ENCODE results near the gene FAF2. TPM values are rescaled to one million over a fixed set of nuclear protein-coding genes. Genes with fewer than 3 reads are reported as not detected.

FAF2 gene
- total and polyA plus RNA-seq, 10 of the 15 experiments (the other 5 are each of a cell fraction or from before 2014, with no cell fraction given), result 19.0 to 45.1 (median 35.6) TPM

- no peak for TF ChIP-seq PRDM15 (CRISPR knock-in tag; IDR thresholded peaks at IDR 0.05)
- no peak; the same call in 1 of the 2 replicates for TF ChIP-seq LARP7 (IDR thresholded peaks at IDR 0.05)
- no peak for TF ChIP-seq CBX3 (IDR thresholded peaks at IDR 0.05; ENCODE audit: borderline replicate concordance, low read depth)
- no peak for TF ChIP-seq RB1 (IDR thresholded peaks at IDR 0.05; ENCODE audit: borderline replicate concordance)
- TF ChIP-seq, protein P1, sequence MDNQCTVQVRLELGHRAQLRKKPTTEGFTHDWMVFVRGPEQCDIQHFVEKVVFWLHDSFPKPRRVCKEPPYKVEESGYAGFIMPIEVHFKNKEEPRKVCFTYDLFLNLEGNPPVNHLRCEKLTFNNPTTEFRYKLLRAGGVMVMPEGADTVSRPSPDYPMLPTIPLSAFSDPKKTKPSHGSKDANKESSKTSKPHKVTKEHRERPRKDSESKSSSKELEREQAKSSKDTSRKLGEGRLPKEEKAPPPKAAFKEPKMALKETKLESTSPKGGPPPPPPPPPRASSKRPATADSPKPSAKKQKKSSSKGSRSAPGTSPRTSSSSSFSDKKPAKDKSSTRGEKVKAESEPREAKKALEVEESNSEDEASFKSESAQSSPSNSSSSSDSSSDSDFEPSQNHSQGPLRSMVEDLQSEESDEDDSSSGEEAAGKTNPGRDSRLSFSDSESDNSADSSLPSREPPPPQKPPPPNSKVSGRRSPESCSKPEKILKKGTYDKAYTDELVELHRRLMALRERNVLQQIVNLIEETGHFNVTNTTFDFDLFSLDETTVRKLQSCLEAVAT (IDR thresholded peaks at IDR 0.05), result no peak
- TF ChIP-seq NKRF (conservative IDR thresholded peaks at IDR 0.05), result no peak
- no peak for TF ChIP-seq ESRRA (IDR thresholded peaks at IDR 0.05; ENCODE audit: low read length)
- no peak for TF ChIP-seq ZNF384 (IDR thresholded peaks at IDR 0.05; ENCODE audit: borderline replicate concordance, low read depth, low read length)
- no peak for TF ChIP-seq EZH2 (IDR thresholded peaks at IDR 0.05; ENCODE audit: borderline replicate concordance, control insufficient read depth, low read depth, low read length)
- no peak for TF ChIP-seq NFYB (IDR thresholded peaks at IDR 0.05; ENCODE audit: insufficient read depth, low read depth, low read length)
- no peak for TF ChIP-seq ZNF687 (IDR thresholded peaks at IDR 0.05)
- TF ChIP-seq SIN3A (IDR thresholded peaks at IDR 0.05; ENCODE audit: low read depth, low read length), result no peak
- TF ChIP-seq TBL1XR1 (IDR thresholded peaks at IDR 0.05; ENCODE audit: low read depth, low read length), result no peak
- TF ChIP-seq STAT1 (conservative IDR thresholded peaks at IDR 0.05), result no peak
- no peak for TF ChIP-seq TCF7 (IDR thresholded peaks at IDR 0.05; ENCODE audit: borderline replicate concordance)
- no peak for TF ChIP-seq MEF2A (IDR thresholded peaks at IDR 0.05; ENCODE audit: insufficient read depth, low read depth, low read length)
- TF ChIP-seq IKZF1 (conservative IDR thresholded peaks at IDR 0.05), result peak; percentile 62
- peak; percentile 37; the same call in 1 of the 2 replicates for TF ChIP-seq RAD21 (IDR thresholded peaks at IDR 0.05; ENCODE audit: insufficient read depth, low read depth, low read length)
Measured at GRCh38 chr5:176542596-176543427, 94.6 kb downstream of the FAF2 start (continued).

Data from GM12878 (cell line).